ENCODE data around the gene CAPN3. TPM values are rescaled to one million over a fixed set of nuclear protein-coding genes. Genes with fewer than 3 reads are reported as not detected.

Gene CAPN3
- total RNA-seq, 1 experiment from 2014 or later = 0.34 TPM

DNA sequence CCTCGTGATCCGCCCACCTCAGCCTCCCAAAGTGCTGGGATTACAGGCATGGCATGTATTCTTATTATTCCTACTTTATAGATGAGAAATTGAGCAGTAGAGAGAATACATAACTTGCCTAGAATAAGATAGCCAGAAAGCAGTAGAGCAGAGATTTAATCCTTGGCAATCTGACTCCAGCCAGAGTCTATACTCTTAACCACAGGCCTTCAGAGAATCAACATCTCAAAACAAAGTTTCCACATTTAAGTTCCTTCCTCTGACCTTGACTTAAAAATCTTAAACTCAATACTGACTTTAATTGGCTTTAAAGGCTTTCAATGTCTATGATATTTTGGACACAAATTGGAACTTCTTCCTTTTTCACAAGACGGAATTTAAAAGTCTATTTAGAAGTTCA lies 94.5 kb downstream of the CAPN3 start:
- no peak for DNase-seq (ENCODE audit: low read depth)

- no peak for DNase-seq (ENCODE audit: low read depth)
Measured at GRCh38 chr15:42456531-42456930, 97.2 kb downstream of the CAPN3 start.

DNA sequence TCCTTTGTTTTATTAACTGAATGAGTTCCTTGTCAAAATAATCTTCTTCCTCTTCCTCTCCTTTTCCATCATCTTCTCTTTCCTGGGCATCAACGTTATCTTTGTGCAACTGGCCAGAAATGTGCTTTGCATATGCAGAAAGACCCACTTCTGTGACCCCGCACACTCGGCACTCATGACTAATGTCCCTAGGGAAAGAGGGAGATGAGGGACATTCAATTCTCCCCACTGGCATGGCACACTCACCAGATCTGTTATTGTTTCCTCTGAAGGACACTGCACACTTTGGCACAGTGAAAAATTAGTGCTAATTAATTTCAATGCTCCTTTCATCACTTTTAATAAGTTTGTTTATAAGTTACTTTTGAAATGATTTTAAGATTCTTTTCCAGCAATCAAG lies 97.7 kb downstream of the CAPN3 start:
- no peak for DNase-seq (ENCODE audit: low read depth)

DNA sequence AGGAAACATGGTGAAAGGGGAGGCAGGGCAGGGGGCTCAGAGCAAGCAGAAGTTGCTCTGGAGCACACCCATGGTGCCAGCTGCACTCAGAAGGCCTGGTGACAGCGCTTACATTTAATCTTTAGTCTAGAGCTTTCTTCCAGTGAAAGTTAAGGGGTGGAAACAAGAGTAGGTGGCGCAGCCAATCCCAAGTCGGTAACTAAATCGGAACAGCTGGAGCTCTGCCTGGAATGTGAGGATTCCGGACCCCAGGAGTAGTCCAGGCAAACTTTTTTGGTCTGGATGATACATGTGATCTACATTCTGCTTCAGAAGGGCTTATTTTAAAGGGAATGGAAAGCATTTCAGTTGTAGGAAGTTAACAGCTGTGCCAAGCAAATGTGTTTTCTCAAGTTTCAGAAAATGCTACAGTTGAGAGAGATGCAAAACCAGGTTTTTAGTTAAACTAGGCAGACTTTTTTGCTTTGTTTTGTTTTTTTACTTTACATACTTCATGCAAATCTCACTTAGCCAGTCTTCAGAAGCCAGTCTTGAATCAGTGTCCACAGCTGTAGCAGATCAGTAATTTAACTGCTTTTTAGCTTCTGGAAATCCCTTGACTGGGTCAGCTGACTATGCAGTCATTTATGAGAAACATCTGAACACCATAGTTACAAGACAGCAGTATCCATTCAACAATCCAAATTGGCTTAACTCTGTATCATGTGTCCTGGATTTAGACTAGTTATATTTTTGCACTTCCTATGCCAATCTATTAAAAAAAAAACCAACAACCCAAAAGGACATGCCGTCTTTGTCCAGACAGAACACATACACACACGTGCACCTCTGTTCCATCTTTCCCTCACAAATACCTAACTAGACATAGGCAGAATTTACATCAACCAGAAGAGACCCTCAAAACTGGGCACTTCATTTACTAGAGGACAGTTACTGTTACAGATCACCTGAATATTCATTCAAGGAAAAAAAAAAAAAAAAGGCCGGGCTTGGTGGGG lies 98.4 kb downstream of the CAPN3 start:
- DNase-seq (ENCODE audit: low read depth) = peak; percentile 32

DNA sequence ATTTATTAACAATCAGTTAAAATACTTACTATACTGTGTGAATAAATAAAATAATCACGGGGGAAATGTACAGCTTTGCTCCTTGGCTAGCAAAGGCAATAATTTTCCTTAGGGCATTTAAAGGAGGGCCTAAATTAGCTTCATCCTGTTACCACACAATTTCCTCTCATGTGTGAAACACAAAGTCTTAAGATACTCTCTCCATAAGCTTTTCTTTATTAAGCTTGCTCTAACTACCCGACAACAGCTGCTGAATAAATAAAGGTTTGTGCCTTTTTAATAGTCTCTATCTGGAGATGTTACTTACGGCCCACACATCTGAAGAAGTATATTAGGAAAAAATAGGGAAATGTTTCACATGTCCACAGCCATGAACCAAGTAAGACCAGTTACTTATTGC lies 102.0 kb downstream of the CAPN3 start:
- no peak for DNase-seq (ENCODE audit: low read depth)

Other genes with a start within 250 kb of the CAPN3 start
- not detected in 2 replicates for gene PLA2G4F, start 202.9 kb upstream of the CAPN3 start, total RNA-seq (2014; rRNA removed; shearing (Covaris generic))
- 23.5 and 31.5 TPM in 2 replicates for gene VPS39, start 151.2 kb upstream of the CAPN3 start, total RNA-seq (2014; rRNA removed; shearing (Covaris generic))
- gene GANC, start 86.3 kb upstream of the CAPN3 start, total RNA-seq (2014; rRNA removed; shearing (Covaris generic)) = 14.7 and 14.8 TPM in 2 replicates
- gene TMEM87A, start 86.1 kb upstream of the CAPN3 start, total RNA-seq (2014; rRNA removed; shearing (Covaris generic)) = 62.3 and 75.6 TPM in 2 replicates
- gene ZNF106, start 131.6 kb downstream of the CAPN3 start, total RNA-seq (2014; rRNA removed; shearing (Covaris generic)) = 13.8 and 27.8 TPM in 2 replicates
- 55.9 and 96.5 TPM in 2 replicates for gene SNAP23, start 136.1 kb downstream of the CAPN3 start, total RNA-seq (2014; rRNA removed; shearing (Covaris generic))
- 14.8 and 16.8 TPM in 2 replicates for gene LRRC57, start 189.3 kb downstream of the CAPN3 start, total RNA-seq (2014; rRNA removed; shearing (Covaris generic))
- 62.4 and 138 TPM in 2 replicates for gene HAUS2, start 189.3 kb downstream of the CAPN3 start, total RNA-seq (2014; rRNA removed; shearing (Covaris generic))
- gene STARD9, start 216.1 kb downstream of the CAPN3 start, total RNA-seq (2014; rRNA removed; shearing (Covaris generic)) = 1.4 and 2.7 TPM in 2 replicates